Uterus (tissue), 4 donors: ENCODE measurements around the gene CHD3. TPM values are rescaled to one million over a fixed set of nuclear protein-coding genes. Genes with fewer than 3 reads are reported as not detected.

Experiments used
- DNase-seq, 2 donors: peaks; one replicate each; pipeline ENCODE4 v3.0.0-alpha.2; 2019 to 2020
- H3K27ac ChIP-seq, 2 donors: fragments of 200-600 bp; sonication (generic); 1 replicate in 1 of 2; 2 replicates in 1 of 2; pipeline ENCODE4 v1.5.1; 2016 to 2018
- H3K27me3 ChIP-seq, 2 donors: fragments of 200-600 bp; sonication (generic); one replicate each; pipeline ENCODE4 v1.5.1; 2018 to 2019; ENCODE audit warnings: control low read depth in 1 of 2
- H3K36me3 ChIP-seq, 2 donors: fragments of 200-600 bp; sonication (generic); one replicate each; pipeline ENCODE4 v1.5.1; 2019; ENCODE audit warnings: control low read depth in 1 of 2
- H3K4me1 ChIP-seq, 2 donors: fragments of 200-600 bp; sonication (generic); one replicate each; pipeline ENCODE4 v1.5.1; 2018 to 2019; ENCODE audit warnings: control low read depth in 1 of 2
- H3K4me3 ChIP-seq, 2 donors: fragments of 200-600 bp; sonication (generic); 1 replicate in 1 of 2; 2 replicates in 1 of 2; pipeline ENCODE4 v1.5.1; 2018 to 2019; ENCODE audit warnings: mild to moderate bottlenecking in 1 of 2
- H3K9me3 ChIP-seq, 2 donors: fragments of 200-600 bp; sonication (generic); one replicate each; pipeline ENCODE4 v1.5.1; 2019; ENCODE audit warnings: control low read depth in 1 of 2
- POLR2A ChIP-seq, 2 donors: fragments of 450-650 bp; IDR thresholded peaks; one replicate each; pipeline ENCODE4 v1.6.1; 2016; ENCODE audit warnings: antibody characterized with exemption in 2 of 2, mild to moderate bottlenecking in 1 of 2, moderate library complexity in 1 of 2
- intact Hi-C: fragments of 100-400 bp; cut with DNase I; formaldehyde crosslinking; loops from one replicate; pipeline ENCODE4 v1.15.1; 2023; ENCODE audit warnings: low total_unique reads
- total RNA-seq, 4 donors: library from RNA; depleted of rRNA in 3 of 4; stranded (reverse); fragments of >200 nt in 3 of 4; gene quantifications; one replicate each; pipeline versions ENCODE4 v1.1.0 to v1.2.4, GENCODE V29; 2014 to 2023
- TF ChIP-seq, protein P1 (sequence below), 4 experiments: fragments of 200-600 bp in 2 of 4; fragments of 450-650 bp in 2 of 4; sonication (generic) in 2 of 4; IDR thresholded peaks; one replicate each; pipeline ENCODE4 v1.5.1; 2016 to 2019; ENCODE audit warnings: antibody characterized with exemption in 4 of 4, mild to moderate bottlenecking in 2 of 4, moderate library complexity in 1 of 4
- donor health status: DM: yes; HTN: yes; CAD: no.

The CHD3 gene
- total RNA-seq, 4 donors from 2014 or later: 81.0 to 165 (median 133) TPM

DNA sequence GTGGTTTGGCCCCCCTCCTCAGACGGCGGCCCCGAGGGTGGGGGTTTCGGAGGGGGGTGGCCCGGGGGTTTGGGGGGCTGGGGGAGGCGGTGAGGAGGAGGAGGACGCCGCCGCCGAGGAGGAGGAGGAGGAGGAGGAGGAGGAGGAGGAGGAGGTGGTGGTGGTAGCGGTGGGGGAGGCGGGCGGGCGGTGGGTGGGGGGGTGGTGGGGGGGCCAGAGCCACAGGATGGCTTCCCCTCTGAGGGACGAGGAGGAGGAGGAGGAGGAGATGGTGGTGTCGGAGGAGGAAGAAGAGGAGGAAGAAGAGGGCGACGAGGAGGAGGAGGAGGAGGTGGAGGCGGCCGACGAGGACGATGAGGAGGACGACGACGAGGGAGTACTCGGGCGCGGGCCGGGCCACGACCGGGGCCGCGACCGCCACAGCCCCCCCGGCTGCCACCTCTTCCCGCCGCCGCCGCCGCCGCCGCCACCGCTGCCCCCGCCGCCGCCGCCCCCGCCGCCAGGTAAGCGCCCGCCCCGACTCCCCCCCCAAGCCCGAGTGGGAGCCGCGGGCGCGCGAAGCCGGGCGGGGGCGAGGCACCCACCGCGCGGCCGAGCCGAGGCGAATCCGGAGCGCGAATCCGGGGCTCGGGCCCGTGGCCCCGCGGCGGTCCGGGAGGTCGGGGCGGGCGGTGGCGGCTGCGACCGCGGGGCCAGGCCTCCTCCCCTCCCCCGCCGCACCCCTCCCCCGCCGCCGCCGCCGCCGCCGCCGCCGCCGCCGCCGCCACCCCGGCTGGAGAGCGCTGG is 3.8 kb upstream of the CHD3 start:
- DNase-seq: peak in 1 of 2 donors; percentile 35
- intact Hi-C loops: no loop called here

DNA sequence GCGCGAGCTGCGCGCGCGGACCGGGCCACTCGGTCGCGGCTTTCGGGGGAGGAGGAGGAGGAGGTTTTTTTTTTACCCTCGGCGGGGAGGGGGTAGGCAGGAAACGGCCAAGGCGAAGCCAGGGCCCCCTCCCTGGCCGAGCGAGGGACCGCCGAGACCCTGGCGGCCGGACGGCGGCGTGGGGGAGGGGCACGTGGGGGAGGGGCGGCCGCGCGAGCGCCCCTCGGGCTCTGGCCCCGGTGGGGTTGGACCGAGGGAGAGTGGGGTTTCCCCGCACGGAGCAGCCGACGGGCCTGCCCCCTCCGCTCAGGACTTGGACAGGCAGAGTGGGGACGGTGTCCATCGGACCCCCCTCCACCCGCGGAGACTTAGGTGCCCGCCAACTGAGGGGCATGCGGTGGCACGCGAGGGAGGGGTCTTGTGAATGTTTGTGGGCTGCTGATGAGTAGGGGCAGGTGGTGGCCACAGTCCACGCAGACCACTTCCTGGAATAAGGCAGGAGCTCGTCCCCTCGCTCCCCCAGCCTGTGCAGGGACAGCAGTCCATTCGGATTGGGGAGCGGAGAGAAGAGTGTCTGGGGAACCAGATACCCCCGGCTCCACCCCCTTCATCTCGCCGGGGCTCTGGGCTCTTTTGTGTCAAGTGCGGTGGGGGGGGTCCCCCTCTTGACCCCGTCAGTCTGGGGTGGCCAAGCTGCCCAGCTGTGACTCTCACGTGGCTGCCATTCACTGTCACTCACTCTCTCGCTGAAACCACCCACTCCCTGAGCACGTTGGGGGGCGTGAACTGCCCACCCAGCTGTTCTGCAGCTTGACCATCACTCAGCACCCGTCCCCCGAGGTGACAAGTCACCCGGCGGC is 3.0 kb upstream of the CHD3 start:
- peak overlapping the region; percentile 97 to 98 for H3K27ac ChIP-seq
- intact Hi-C loops: no loop called here
- H3K4me3 ChIP-seq: peak overlapping the region; percentile 57 to 87
- DNase-seq: peak; percentile 61
- H3K27me3 ChIP-seq: no peaks in the 10 kb centered on the region
- TF ChIP-seq, protein P1, sequence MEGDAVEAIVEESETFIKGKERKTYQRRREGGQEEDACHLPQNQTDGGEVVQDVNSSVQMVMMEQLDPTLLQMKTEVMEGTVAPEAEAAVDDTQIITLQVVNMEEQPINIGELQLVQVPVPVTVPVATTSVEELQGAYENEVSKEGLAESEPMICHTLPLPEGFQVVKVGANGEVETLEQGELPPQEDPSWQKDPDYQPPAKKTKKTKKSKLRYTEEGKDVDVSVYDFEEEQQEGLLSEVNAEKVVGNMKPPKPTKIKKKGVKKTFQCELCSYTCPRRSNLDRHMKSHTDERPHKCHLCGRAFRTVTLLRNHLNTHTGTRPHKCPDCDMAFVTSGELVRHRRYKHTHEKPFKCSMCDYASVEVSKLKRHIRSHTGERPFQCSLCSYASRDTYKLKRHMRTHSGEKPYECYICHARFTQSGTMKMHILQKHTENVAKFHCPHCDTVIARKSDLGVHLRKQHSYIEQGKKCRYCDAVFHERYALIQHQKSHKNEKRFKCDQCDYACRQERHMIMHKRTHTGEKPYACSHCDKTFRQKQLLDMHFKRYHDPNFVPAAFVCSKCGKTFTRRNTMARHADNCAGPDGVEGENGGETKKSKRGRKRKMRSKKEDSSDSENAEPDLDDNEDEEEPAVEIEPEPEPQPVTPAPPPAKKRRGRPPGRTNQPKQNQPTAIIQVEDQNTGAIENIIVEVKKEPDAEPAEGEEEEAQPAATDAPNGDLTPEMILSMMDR (IDR thresholded peaks at IDR 0.05): no peak
- no peak for TF ChIP-seq POLR2A (IDR thresholded peaks at IDR 0.05)
- H3K36me3 ChIP-seq: no peaks in the 10 kb centered on the region
- no peaks in the 10 kb centered on the region for H3K9me3 ChIP-seq
- H3K4me1 ChIP-seq: peaks cover 10 to 23% of the 10 kb centered on the region in 2 donors

More for the DNA sequence above, 3.8 kb upstream of the CHD3 start:
- H3K4me1 ChIP-seq: peaks cover 10 to 18% of the 10 kb centered on the region in 2 donors
- H3K27ac ChIP-seq: peak overlapping the region; percentile 97 to 98
- peak overlapping the region; percentile 57 to 87 for H3K4me3 ChIP-seq
- no peak for TF ChIP-seq POLR2A (IDR thresholded peaks at IDR 0.05)
- TF ChIP-seq, protein P1 (IDR thresholded peaks at IDR 0.05): no peak
- no peaks in the 10 kb centered on the region for H3K27me3 ChIP-seq
- H3K9me3 ChIP-seq: no peaks in the 10 kb centered on the region
- H3K36me3 ChIP-seq: no peaks in the 10 kb centered on the region

DNA sequence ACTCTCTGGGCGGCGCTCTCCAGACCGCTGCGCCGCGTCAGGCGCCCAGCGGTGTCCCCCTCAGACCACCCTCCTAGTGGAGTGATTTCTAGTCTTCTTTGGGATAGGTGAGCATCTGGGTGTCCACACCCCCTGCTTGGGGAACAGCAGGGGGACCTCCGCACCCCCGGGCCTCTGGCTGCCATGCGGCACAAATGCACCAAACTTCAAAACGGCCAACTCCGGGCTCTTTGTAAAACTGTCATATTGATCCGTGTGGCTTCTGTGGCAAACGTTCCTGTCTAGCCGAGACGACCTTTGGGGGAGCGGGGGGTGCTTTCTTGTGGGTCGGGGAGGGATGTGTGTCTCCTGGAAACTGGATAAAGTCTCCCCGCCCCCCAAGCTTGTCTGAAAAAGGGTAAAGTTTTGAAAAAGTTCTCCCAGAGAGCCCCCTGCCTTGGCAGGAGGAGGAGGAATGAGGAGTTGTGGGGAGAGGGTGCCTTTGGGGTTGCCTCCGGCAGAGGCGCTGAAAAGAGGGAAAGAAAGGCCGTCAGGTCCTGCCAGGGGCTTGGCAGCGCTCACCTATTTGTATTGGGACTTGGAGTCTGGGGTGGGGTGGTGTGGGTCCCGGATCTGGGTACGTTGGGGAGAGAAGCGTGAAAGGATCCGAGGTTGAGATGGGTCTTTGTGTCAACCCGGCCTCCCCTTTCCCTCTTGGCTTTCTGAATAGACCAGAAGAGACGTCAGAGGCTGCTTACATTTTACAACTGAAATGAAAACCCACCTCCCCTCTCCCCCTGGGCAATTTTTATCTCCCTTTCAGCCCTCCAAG is 2.2 kb upstream of the CHD3 start:
- peak; percentile 52 to 60 for DNase-seq
- H3K9me3 ChIP-seq: no peaks in the 10 kb centered on the region
- peak overlapping the region; percentile 57 to 87 for H3K4me3 ChIP-seq
- H3K4me1 ChIP-seq: peaks cover 10 to 23% of the 10 kb centered on the region in 2 donors
- H3K27ac ChIP-seq: peak overlapping the region; percentile 97 to 98
- no peaks in the 10 kb centered on the region for H3K36me3 ChIP-seq
- TF ChIP-seq, protein P1 (IDR thresholded peaks at IDR 0.05): no peak
- no peak for TF ChIP-seq POLR2A (IDR thresholded peaks at IDR 0.05)
- H3K27me3 ChIP-seq: no peaks in the 10 kb centered on the region
- intact Hi-C loops: no loop called here

DNA sequence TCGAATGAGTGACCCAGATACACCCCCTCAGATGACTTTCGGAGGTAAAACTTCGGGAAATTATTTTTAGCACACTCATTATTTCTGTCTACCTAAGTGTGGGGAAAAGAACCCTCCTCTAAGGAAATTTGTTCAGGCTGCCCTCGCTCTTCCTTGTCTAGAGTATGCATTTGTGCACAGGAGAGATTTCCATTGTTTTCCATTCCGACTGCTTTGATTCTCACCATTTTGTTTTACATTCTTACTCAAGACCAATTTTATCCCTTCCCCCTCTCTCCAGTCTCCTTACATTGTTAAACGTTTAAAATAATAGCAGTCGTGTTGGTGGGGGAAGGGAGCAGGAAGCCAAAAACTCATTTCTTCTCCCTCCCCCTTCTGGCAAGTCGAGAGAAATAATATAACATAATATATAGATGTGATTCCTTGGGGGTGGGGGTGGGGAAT is 1.5 kb upstream of the CHD3 start:
- intact Hi-C loops: no loop called here
- TF ChIP-seq, protein P1 (IDR thresholded peaks at IDR 0.05): peak in 1 of 4 experiments; percentile 7
- TF ChIP-seq POLR2A (IDR thresholded peaks at IDR 0.05): no peak
- Histone ChIP-seq H3K4me3 (peak overlapping the region; percentile 57 to 87), H3K36me3 (no peaks in the 10 kb centered on the region), H3K9me3 (no peaks in the 10 kb centered on the region), H3K27ac (peak overlapping the region; percentile 97 to 98), H3K4me1 (peaks cover 10 to 23% of the 10 kb centered on the region in 2 donors), H3K27me3 (no peaks in the 10 kb centered on the region)
- DNase-seq: no peak
